GM19372 (cell line): ENCODE results near the gene GPER1.
"Not testable (repeated sequence)": the region's sequence is repeated elsewhere in the genome, so short reads cannot be mapped to it uniquely, and the experiment has no call there.

Source experiments
- ATAC-seq: cut with Tn5 transposase; IDR thresholded peaks from one replicate; pipeline ENCODE4 v1.9.1; 2021; ENCODE audit warnings: mild to moderate bottlenecking, low read depth, moderate library complexity; ENCODE audit not compliant: unreplicated experiment

GPER1 gene

DNA sequence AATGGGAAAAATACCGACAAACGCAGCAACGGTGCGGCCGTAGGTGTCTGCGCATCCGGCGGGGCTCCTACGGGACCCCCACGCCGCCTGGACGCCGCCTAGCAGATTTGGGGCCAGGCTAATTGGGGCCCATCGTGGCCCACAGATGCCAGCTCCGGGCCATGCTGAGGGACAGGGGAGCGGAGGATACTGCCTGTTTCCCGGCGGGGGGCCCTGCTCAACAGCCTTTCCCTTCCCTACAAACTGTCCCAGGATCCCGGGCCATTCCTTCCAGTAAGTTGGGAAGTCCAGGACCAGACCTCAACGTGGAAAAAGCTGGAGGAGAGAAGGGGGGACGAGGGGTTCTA lies 21.7 kb upstream of the GPER1 start:
- no peak for ATAC-seq

- no peak for ATAC-seq
Observed at GRCh38 chr7:1068013-1068412, 19.9 kb upstream of the GPER1 start.

- ATAC-seq: no peak
Observed at GRCh38 chr7:1068619-1069018, 19.3 kb upstream of the GPER1 start.

DNA sequence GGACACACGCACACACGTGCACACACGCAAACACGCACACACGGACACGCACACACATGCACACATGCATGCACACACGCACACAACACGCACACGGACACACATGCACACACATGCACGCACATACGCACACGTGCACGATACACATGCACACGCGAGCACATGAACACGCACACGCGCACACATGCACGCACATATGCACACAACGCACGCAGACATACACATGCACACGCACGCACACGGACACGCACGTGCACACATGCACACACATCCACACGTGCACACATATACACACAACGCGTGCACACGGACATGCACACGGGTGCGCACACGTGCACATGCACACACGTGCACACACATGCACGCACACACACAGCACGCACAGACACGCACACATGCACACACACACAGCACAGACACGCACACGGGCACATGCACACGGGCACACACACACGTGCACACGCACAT lies 17.3 kb upstream of the GPER1 start:
- no peak for ATAC-seq

GRCh38 chr7:1071731-1072254 lies 16.1 kb upstream of the GPER1 start:
- no peak for ATAC-seq

DNA sequence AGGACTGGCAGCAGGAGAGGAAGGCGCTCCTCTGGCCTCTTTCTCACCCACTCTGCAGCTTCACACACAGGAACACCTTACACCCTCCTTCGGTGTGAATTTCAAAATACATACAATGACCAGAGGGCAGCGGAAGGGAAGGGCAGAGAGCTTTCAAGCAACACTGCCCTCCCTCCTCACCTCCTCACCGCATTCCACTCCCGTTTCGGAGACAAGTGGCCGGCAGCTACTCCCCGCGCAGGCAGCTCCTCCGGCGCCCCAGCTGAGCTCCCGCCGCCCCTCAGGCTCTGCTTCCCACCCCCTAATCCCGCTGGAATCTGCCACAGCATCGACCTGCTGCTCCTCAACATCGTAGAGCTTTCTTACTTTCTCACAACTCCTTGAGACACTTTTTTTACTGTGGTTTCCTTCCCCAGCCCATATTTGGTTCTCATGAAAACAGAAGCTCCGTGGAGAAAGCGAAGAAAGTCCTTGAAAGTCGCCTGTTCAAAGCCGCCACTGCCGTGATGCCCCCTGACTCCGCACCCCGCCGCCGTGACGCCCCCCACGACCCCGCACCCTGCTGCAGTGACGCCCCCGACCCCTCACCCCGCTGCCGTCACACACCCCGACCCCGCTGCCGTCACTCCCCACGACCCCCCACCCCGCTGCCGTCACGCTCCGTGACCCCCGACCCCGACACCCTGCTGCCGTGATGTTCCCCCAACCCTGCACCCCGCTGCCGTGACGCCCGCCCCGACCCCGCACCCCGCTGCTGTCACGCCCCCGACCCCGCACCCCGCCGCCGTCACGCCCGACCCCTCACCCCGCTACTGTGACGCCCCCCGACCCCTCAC lies 14.6 kb upstream of the GPER1 start:
- no peak for ATAC-seq

DNA sequence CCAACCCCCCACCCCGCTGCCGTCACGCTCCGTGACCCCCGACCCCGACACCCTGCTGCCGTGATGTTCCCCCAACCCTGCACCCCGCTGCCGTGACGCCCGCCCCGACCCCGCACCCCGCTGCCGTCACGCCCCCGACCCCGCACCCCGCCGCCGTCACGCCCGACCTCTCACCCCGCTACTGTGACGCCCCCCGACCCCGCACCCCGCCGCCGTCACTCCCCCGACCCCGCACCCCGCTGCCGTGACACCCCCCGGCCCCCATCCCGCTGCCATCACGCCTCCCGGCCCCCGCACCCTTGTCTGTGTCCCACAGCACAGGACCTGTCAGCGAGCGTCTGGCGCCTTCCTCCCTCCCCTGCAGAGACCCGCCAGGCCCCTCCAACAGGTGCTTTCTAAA lies 13.9 kb upstream of the GPER1 start:
- not testable (repeated sequence) for ATAC-seq

DNA sequence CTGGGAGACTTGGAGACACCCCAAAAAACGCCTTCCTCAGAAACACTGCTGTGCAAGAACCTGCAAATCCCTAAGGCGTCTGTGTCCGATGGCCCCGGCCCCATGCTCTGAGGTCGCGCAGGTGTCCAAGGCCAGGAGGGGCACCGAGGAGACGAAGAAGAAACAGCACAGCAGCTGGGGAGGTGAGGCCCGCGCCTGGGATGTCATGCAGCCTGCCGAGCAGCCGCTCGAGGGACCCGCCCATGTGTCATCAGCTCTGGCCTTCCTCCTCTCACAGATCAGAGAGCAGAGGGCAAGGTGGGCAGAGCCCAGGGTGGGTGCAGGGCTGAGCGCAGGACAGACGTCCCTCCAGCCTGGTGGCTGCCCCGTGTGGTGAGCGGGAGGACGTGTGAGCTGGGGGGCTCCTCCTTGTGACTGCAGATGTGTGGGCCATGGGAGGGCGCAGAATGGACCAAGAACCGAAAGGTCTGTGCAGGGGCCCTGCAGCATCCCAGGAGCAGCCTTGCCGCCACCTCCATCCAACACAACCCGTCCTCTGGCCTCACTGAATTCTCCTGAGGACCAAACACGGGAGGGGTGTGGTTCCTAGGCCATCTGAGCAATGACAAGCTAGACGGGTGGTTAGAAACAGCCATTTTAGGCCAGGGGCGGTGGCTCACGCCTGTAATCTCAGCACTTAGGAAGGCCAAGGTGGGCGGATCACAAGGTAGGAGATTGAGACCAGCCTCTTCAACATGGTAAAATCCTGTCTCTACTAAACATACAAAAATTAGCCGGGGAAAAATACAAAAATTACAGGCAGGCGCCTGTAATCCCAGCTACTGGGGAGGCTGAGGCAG lies 13.1 kb upstream of the GPER1 start:
- no peak for ATAC-seq

- no peak for ATAC-seq
Observed at GRCh38 chr7:1076184-1077072, 11.5 kb upstream of the GPER1 start.

DNA sequence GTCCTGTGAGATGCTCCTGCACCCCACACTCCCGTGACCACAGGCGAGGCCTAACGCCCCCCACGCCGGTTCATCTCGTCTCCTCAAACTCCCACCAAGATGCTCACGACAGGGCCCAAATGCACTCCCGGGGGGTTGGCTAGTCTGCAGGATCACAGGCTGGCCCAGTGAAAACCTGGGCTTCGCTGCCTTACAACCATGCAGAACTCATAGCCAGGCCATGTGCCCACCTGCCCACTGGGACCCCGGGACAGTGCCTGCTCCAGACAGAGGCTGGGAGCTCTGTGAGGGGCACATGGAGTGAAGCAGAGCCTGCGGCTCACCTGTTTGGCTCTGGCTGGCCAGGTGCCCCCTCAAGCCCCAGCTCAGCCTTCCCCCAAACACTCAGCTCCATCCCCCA lies 9.4 kb upstream of the GPER1 start:
- no peak for ATAC-seq

DNA sequence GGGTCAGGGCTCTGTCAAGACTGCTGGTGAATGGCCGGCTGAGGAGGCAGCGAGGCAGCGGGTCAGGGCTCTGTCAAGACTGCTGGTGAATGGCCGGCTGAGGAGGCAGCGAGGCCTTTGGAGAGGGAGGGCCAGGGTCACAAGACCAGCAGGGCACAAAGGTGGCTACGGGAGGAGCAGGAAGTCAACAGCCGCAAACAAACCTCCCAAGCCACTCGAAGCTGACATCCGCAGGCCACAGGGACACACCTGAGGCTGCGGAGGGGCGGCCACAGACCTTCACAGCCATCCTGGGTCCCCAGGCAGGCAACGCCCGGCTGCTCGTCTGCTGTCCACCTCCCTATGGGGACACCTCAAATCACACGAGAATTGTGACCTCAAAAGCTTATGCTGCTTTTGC lies 8.9 kb upstream of the GPER1 start:
- no peak for ATAC-seq

DNA sequence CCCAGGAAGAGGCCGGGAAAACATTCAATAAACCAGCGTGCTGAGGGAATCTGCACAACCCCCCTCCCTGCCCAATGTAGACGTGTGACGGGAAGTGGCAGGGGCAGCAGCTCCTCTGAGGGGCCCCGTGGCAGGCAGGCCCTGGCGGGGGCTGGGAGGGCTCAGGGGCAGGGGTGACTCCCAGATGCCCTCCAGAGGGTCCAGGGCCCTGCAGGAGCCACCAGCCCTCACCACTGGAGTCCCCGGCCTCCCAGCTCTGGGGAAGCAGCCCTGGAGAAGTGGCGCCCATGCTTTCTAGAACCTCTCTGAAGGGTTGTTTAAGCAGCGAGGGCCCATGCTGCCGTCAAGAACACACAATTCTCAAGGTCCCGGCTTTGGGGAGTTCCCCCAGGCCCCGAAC lies 8.4 kb upstream of the GPER1 start:
- ATAC-seq: no peak

DNA sequence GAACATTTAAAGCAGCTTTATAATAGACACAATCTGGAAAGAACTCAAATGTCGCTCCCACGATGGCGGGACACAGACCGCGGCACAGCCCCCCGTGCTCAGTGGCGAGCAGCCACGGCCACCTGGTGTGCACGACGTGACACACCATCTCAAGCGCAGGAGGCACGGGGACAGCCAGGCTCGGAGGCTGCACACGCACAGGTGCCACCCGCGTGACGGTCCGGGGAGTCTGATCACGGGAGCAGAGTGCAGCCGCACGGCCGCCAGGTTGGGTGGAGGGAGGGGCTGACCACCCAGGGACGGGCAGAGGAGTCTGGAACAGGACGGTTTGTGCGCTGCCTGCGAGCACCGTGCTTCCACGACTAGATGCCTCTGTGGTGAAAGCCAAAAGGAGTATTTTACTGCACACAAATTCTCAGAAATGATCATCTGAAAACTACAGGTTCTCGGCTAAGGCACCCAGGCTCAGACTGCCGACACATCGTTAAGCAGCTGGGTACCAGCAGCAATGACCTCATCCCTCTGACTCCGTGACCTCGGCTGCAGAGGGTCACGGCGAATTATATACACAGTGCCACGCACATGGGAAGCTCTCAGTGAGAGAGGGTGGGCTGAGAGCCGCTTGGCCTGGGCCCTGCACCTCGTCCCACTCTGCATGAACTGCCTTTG lies 7.5 kb upstream of the GPER1 start:
- ATAC-seq: no peak

DNA sequence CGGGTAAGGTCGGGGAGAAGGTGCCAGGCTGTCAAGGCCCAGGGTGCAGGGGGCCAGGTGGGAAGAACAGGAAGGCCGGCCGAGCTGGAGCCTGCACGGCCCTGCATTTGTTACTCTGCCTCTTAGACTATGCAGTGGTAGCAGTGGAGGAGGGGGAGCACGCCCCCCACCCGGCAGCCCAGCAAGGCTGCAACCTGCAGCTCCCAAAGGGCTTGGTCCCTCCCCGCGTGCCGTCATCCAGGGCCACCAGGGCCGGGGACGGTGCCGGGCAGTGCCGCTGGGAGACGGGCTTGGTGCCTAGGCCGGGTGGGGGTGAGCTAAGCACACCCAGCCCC lies 7.0 kb upstream of the GPER1 start:
- no peak for ATAC-seq

DNA sequence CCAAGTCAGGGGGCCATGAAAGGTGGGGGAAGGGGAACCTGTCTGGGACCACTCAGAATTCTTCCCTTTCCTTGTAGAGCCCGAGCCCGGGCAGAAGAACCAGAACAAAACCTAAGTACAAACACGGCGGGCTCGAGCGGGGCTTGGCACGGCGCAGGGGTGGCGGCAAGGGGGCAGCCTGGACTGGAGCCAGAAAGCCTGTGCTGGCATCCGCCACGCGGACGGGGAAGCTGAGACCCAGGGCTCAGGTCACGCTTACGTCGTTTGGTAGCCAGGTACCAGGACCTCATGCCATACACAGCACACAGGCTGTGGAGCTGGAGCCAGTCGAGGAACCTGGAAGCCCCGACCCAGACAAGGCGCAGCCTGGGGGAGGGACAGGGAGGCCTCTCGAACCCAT lies 6.6 kb upstream of the GPER1 start:
- ATAC-seq: no peak

DNA sequence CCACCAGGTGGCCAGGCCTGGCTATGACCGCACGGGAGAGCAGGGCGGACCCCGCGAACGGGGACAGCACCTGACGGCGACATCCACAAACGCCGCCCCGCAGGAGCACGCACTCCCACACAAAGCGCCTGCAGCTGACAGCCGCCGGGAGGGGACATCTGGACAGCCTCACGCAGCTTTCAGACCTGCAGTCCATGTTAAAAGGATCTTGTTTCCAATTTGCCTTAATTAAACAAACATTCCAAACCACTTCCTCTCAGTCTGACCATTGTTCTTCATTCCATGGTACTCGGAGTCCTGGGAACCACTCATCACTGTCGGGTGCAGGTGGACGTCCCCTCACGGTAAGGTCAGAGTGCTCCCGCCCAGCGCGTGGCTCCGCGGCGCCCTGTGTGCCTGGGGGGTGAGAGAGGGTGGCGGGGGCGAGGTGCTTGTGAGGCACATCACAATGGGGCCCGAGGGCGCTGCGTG lies 5.9 kb upstream of the GPER1 start:
- ATAC-seq: no peak

DNA sequence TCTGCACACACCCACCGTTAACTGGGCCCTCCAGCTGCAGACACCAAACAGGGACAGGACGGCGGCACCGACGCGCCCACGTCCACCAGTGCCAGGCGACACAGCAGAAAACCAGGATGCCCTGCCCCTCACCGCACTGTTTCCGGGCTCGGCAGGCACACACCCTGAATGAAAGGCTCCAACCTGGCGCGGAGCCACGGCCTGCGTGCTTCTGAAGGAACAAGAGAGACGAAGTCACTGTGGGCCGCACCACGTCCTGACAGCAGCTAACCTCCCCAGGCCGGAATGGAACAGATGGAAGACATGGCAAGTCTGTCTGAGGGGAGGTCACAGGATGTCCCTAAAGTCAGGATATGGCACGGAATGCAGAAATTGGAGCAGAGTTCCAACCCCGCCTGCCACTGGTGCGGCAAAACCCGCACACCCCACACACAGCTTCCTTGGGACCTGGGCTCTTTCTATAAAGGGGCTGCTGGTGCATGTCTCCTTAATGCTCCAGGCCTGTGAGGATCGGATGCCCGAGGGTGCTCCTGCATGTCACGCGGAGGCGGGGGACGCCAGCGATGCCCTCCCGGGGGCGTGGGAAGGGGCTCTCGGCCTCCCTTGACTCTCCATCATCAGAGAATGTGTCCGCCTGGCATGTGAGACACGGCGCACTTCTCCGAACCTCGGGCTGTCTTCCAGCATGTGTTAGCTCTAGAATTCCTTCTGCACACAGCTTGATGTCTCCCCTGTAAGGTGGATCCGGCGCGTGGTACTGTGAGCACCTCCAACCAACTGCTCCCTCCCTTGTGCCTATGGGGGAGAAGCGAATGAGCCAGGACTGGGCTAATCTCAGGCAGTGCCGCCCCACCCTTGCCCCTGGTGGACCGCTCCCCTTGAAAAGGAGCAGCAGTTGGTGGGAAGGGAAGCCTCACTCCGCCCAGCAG lies 3.9 kb upstream of the GPER1 start:
- ATAC-seq: no peak

DNA sequence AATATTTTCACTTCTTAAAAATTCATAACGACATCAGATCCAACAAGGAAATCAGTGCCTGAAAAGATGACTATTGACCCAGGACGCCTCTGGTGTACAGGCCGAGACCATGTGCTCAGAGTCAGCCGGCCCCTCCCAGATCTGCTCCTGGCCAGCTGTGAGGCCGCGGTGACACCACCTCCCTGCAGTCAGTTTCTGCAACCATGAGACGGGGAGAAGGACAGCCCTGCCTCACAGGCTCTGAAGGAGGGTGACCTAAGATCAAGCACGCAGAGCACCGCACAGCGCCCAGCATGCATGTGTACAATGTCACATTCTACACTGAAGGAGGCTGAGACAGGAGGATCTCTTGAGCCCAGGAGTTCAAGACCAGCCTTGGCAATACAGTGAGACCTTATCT lies 2.6 kb upstream of the GPER1 start:
- ATAC-seq: no peak

DNA sequence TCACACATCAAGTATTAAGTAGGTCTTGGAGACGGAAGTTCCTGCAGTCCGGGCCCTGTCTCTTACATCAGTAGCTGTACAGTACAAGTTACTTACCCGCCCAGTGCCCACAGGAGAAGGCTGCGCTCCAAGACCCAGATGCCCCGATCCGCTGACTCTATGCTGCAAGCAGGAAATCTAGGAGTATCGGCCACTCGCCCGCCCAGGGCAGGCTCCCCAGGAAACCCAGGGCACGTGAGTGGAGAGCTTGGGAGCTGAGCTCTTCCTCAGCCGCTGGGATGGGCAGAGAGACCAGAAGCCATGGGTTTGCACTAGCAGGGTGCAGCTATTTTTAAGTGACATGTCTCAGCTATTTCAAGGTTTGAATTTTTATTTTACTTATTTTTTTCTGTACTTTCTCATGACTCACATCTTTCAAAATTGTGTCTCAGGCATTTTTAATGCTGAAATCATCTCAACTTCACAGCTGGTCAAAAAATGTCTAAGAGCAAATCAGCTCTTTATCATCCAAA lies 1.9 kb upstream of the GPER1 start:
- ATAC-seq: no peak
